Epithelial cell of esophagus (primary cell): ENCODE measurements around the gene APOD.
"Not testable (repeated sequence)": the region's sequence is repeated elsewhere in the genome, so short reads cannot be mapped to it uniquely, and the experiment has no call there.

Source experiments
- DNase-seq: peaks from one replicate; pipeline ENCODE4 v3.0.0; 2010; ENCODE audit warnings: low read depth
- H3K4me3 ChIP-seq: 2 replicates; pipeline ENCODE4 v1.5.1; 2011; ENCODE audit warnings: mild to moderate bottlenecking, low read length, control low read depth
- TF ChIP-seq, protein P1 (sequence below): IDR thresholded peaks from 2 replicates; pipeline ENCODE4 v1.5.1; 2011; ENCODE audit warnings: low read depth, mild to moderate bottlenecking, low read length, control low read depth, inconsistent platforms; ENCODE audit not compliant: insufficient read depth; ENCODE audit errors: missing control alignments

The APOD gene

DNA sequence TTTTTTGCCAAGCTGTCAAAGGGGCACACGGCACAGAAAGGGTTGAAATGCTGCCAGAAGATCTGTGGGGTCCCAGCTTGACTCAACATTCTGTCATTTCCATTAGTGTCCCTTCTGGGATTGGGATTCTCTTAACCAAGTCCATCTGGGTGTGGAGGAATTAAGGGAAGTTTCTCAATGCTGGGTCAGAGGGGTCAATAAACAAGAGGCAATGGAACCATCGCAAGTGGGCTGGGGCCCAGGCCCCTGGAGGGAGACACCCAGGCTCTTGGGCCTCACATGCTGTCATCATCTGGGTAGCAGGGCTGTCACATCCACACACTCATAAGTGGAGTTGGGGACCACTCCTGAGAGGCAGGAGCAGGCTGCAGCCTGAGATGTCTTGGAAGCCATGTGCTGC, 8.1 kb upstream of the APOD start:
- TF ChIP-seq, protein P1, sequence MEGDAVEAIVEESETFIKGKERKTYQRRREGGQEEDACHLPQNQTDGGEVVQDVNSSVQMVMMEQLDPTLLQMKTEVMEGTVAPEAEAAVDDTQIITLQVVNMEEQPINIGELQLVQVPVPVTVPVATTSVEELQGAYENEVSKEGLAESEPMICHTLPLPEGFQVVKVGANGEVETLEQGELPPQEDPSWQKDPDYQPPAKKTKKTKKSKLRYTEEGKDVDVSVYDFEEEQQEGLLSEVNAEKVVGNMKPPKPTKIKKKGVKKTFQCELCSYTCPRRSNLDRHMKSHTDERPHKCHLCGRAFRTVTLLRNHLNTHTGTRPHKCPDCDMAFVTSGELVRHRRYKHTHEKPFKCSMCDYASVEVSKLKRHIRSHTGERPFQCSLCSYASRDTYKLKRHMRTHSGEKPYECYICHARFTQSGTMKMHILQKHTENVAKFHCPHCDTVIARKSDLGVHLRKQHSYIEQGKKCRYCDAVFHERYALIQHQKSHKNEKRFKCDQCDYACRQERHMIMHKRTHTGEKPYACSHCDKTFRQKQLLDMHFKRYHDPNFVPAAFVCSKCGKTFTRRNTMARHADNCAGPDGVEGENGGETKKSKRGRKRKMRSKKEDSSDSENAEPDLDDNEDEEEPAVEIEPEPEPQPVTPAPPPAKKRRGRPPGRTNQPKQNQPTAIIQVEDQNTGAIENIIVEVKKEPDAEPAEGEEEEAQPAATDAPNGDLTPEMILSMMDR, result no peak
- no peak overlapping the region for H3K4me3 ChIP-seq

GRCh38 chr3:195591220-195591619, 7.5 kb upstream of the APOD start:
- no peak overlapping the region for H3K4me3 ChIP-seq
- DNase-seq, result no peak
- TF ChIP-seq, protein P1, result no peak

More for the DNA sequence above, 8.1 kb upstream of the APOD start:
- DNase-seq, result no peak

DNA sequence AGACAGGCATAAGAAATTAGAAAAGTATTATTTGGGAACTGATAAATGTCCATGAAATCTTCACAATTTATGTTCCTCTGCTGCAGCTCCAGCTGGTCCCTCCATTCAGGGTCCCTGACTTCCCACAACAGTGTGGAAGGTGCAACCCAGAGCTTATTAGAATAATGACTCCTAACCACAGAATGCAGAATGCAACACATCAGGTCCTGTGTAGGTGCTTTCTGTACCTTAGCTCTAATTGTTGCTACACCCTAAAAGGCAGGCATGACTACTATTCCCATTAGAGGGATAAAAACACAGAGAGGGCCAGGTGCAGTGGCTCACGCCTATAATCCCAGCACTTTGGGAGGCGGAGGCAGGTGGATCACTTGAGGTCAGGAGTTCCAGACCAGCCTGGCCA, 6.6 kb upstream of the APOD start:
- DNase-seq, H3K4me3 ChIP-seq: not testable (repeated sequence)

DNA sequence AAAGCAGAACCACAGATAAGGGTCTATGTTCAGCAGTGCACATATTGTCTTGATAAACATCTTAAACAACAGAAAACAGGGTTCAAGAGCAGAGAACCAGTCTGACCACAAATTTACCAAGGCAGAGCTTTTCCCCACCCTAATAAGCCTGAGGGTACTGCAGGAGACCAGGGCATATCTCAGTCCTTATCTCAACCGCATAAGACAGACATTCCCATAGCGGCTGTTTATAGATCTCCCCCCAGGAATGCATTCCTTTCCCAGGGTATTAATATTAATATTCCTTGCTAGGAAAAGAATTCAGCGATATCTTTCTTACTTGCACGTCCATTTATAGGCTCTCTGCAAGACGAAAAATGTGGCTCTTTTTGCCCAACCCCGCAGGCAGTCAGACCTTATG, 6.1 kb upstream of the APOD start:
- not testable (repeated sequence) for H3K4me3 ChIP-seq, DNase-seq

DNA sequence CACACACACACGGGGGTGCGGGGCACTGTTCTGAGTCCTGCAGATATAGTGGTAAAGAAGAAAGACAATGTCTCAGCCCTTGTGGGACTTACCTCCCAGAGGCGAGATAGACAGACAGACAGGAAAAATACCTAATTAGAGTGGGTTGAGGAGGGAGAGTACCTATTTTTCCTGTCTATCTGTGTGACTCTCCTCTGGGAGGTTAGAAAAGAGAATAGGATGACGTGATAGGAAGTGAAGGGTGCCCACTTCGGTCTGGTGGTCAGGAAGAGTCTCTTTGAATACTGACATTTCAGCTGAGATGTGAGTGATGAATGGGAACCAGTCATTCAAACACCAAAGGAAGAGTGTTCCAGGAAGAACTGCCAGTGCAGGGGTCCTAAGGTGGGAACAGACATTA, 4.1 kb upstream of the APOD start:
- DNase-seq, result no peak
- TF ChIP-seq, protein P1, result no peak
- no peak overlapping the region for H3K4me3 ChIP-seq

GRCh38 chr3:195587406-195587805, 3.7 kb upstream of the APOD start:
- DNase-seq, result no peak
- no peak overlapping the region for H3K4me3 ChIP-seq
- TF ChIP-seq, protein P1, result no peak

- TF ChIP-seq, protein P1, result no peak
- no peak for DNase-seq
- H3K4me3 ChIP-seq, result no peak overlapping the region
Measured at GRCh38 chr3:195584543-195584870, 767 bp upstream of the APOD start.

DNA sequence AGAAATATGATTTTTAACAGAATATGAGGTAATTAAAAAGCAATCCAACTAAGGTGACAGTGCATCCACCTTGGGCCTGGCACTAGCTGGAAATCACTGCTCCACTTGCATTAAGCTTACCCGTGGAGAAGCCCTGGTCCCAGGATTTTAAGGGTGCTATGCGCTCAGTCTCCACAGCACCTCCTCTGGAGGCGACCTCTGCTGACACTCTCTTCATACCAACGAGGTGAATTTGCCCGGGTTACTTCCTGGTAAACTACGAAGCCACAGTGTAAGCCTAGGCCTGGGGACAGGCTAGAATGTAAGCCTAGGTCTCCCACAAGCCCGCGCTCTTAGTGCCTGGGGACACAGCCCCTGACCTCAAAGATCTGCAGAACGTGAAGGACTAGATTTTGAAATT, 793 bp downstream of the APOD start:
- H3K4me3 ChIP-seq, result no peak overlapping the region
- no peak for DNase-seq
- TF ChIP-seq, protein P1, result no peak
